ENCODE measurements around the gene ZNF41. TPM values are rescaled to one million over a fixed set of nuclear protein-coding genes. Genes with fewer than 3 reads are reported as not detected.
A peak's percentile ranks its signal among the peaks of the same experiment; 100 is the strongest.

Gene ZNF41
- total RNA-seq, 1 experiment from 2014 or later, result 2.5 TPM

GRCh38 chrX:47481160-47481559 lies 1.9 kb downstream of the ZNF41 start:
- peaks cover 8% of the 10 kb centered on the region for H3K23me2 ChIP-seq (ENCODE audit: insufficient read length, low read depth, low read length, poor library complexity, severe bottlenecking)
- no peaks in the 10 kb centered on the region for H3K79me1 ChIP-seq (ENCODE audit: insufficient read depth, low read depth, low read length, poor library complexity, severe bottlenecking)
- H2BK15ac ChIP-seq (ENCODE audit: low read depth, low read length), result no peak overlapping the region
- no peak overlapping the region for H3T11ph ChIP-seq (ENCODE audit: low read length)
- TF ChIP-seq CTCF (conservative IDR thresholded peaks at IDR 0.05), result no peak
- no peak overlapping the region for H3K14ac ChIP-seq (ENCODE audit: insufficient read depth, low read length)
- no CpG with 5 or more reads among the region's 2 CpGs for WGBS (ENCODE audit: extremely low coverage, insufficient read length, low lambda C conversion rate)
- no peaks in the 10 kb centered on the region for H3K27me3 ChIP-seq (ENCODE audit: insufficient read depth, low read length)
- H2BK12ac ChIP-seq (ENCODE audit: insufficient read length, low read depth, low read length), result no peak overlapping the region
- Mint-ChIP-seq H3K27me3 (ENCODE audit: low read depth) (no peaks in the 10 kb centered on the region; the same call in 1 of the 2 replicates), H3K4me1 (peaks cover 10 to 13% of the 10 kb centered on the region in 2 experiments), H3K4me3 (peak overlapping the region in 1 of 2 experiments; percentile 88; a peak in 1 of 5 replicates), H3K9me3 (peaks cover 66 to 78% of the 10 kb centered on the region in 2 experiments), H3K36me3 (ENCODE audit: insufficient read depth in 1 of 3, low read depth in 3 of 3) (peaks cover 0 to 8% (median 5%) of the 10 kb centered on the region in 3 experiments; a peak in 5 of 7 replicates), H3K27ac (no peak overlapping the region)
- no peak overlapping the region for H4K91ac ChIP-seq (ENCODE audit: insufficient read length, low read depth, low read length)
- no peak overlapping the region for H2AFZ ChIP-seq (ENCODE audit: low read length)
- no peak overlapping the region for H3K4ac ChIP-seq (ENCODE audit: low read depth, low read length)
- H4K20me1 ChIP-seq (ENCODE audit: control insufficient read depth, insufficient read depth, insufficient read length), result no peaks in the 10 kb centered on the region
- no peak overlapping the region for H4K8ac ChIP-seq (replicated peaks; ENCODE audit: insufficient read length, low read depth, low read length)
- no peak overlapping the region for H3K27ac ChIP-seq (ENCODE audit: insufficient read length, low read depth, low read length)
- no peak overlapping the region for H2BK120ac ChIP-seq (ENCODE audit: low read depth, low read length, poor library complexity, severe bottlenecking)
- peaks cover 21% of the 10 kb centered on the region for H3K9me3 ChIP-seq (ENCODE audit: control insufficient read depth, low read depth, low read length)
- H3K79me2 ChIP-seq (ENCODE audit: insufficient read depth, low read length), result no peaks in the 10 kb centered on the region
- H4K5ac ChIP-seq (ENCODE audit: insufficient read length, low read depth, low read length), result no peak overlapping the region
- no peak overlapping the region for H2BK20ac ChIP-seq (ENCODE audit: low read depth, low read length, poor library complexity, severe bottlenecking)
- DNase-seq, result no peak
- peak overlapping the region; percentile 21 for H3K4me2 ChIP-seq (ENCODE audit: insufficient read depth, insufficient read length, low read length)
- no peaks in the 10 kb centered on the region for H3K4me1 ChIP-seq (ENCODE audit: insufficient read depth, low read length)
- no peak overlapping the region for H3K56ac ChIP-seq (ENCODE audit: insufficient read length, low read depth, low read length)
- H2BK5ac ChIP-seq (ENCODE audit: insufficient read length, low read length), result no peak overlapping the region
- H3K23ac ChIP-seq (ENCODE audit: insufficient read length, low read depth, low read length), result no peak overlapping the region
- no peak overlapping the region for H2AK5ac ChIP-seq (ENCODE audit: insufficient read length, low read length)
- no peak overlapping the region for H3K18ac ChIP-seq (ENCODE audit: insufficient read length, low read depth, low read length)
- H3K9ac ChIP-seq (ENCODE audit: extremely low read depth, insufficient read length, low read length), result no peak overlapping the region
